ENCODE results near the gene CFI. TPM values are rescaled to one million over a fixed set of nuclear protein-coding genes. Genes with fewer than 3 reads are reported as not detected.

Gene CFI
- not detected for total RNA-seq
- not detected for total RNA-seq (2013)

DNA sequence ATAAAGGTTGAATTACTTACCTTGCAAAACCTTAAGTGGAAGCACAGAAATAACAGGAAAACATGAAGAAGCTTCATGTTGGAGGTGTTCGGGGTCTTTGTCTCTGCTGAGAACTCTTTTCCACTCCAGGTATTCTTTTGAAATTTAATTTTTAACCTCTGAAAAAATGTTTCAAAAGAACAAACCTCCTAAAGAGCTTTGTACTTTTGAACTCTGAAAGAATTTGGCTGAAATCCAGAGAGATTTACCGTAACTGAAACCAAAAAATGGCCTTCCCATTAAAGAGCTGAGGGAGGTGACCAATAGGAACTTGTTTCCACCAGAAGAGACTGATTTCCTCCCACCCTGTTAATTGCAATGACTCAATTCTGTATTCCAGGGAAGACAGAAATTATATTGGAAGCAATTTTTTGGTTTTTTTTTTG is at the start of gene CFI:
Gene CFI, minus strand, starts transcription at position 105 of the 425 bp plus-strand sequence. Its CDS starts 28 bp downstream, at position 77.
- intact Hi-C loops (cut with micrococcal nuclease), result no loop called here
- WGBS (ENCODE audit: insufficient coverage), result 83% methylated on average over 1 of the region's 2 CpGs
- TF ChIP-seq, protein P1, sequence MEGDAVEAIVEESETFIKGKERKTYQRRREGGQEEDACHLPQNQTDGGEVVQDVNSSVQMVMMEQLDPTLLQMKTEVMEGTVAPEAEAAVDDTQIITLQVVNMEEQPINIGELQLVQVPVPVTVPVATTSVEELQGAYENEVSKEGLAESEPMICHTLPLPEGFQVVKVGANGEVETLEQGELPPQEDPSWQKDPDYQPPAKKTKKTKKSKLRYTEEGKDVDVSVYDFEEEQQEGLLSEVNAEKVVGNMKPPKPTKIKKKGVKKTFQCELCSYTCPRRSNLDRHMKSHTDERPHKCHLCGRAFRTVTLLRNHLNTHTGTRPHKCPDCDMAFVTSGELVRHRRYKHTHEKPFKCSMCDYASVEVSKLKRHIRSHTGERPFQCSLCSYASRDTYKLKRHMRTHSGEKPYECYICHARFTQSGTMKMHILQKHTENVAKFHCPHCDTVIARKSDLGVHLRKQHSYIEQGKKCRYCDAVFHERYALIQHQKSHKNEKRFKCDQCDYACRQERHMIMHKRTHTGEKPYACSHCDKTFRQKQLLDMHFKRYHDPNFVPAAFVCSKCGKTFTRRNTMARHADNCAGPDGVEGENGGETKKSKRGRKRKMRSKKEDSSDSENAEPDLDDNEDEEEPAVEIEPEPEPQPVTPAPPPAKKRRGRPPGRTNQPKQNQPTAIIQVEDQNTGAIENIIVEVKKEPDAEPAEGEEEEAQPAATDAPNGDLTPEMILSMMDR (IDR thresholded peaks at IDR 0.05), result no peak

DNA sequence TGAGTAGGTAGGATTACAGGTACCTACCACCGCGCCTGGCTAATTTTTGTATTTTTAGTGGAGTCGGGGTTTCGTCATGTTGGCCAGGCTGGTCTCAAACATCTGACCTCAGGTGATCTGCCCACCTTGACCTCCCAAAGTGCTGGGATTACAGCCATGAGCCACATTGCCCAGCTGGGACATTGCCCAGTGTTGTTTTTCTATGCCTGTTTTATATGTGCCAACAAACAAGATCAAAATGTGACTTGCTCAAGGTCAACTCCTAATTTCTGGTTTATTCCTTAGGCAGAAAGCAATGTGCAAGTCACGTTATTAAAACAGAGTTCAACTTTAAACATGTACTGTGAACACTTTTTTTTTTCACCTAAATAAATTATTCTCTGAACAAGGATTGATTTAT is 48.8 kb upstream of the CFI start:
- TF ChIP-seq, protein P1 (IDR thresholded peaks at IDR 0.05), result no peak
- Histone ChIP-seq H3K4me1 (ENCODE audit: control insufficient read depth, insufficient read depth, low read length) (no peaks in the 10 kb centered on the region), H3K4me3 (ENCODE audit: low read length) (no peak overlapping the region), H3K27me3 (ENCODE audit: control insufficient read depth, insufficient read depth, low read length) (no peaks in the 10 kb centered on the region), H3K9me3 (ENCODE audit: control insufficient read depth, insufficient read depth, low read length) (no peaks in the 10 kb centered on the region), H3K27ac (ENCODE audit: low read length) (no peak overlapping the region), H3K36me3 (ENCODE audit: control insufficient read depth, insufficient read depth, low read length) (no peaks in the 10 kb centered on the region)
- Mint-ChIP-seq H3K4me1 (no peaks in the 10 kb centered on the region), H3K36me3 (no peaks in the 10 kb centered on the region), H3K27ac (no peak overlapping the region), H3K9me3 (no peaks in the 10 kb centered on the region), H3K27me3 (ENCODE audit: low read depth in 2 of 2) (peaks cover 10 to 11% of the 10 kb centered on the region in 2 donors), H3K4me3 (no peak overlapping the region)
- 70% methylated on average over 4 of the region's 5 CpGs for WGBS (ENCODE audit: insufficient coverage)
- no peak for ATAC-seq
- intact Hi-C loops (cut with micrococcal nuclease), result no loop called here
- no peak for DNase-seq

More for the DNA sequence above, at the start of gene CFI:
- Histone ChIP-seq H3K27ac (ENCODE audit: low read length) (no peak within 1 kb of the TSS), H3K9me3 (ENCODE audit: control insufficient read depth, insufficient read depth, low read length) (no peaks in the 10 kb centered on the region), H3K27me3 (ENCODE audit: control insufficient read depth, insufficient read depth, low read length) (no peaks in the 10 kb centered on the region), H3K4me3 (ENCODE audit: low read length) (no peak within 1 kb of the TSS), H3K4me1 (ENCODE audit: control insufficient read depth, insufficient read depth, low read length) (no peaks in the 10 kb centered on the region), H3K36me3 (ENCODE audit: control insufficient read depth, insufficient read depth, low read length) (no peaks in the 10 kb centered on the region)
- Mint-ChIP-seq H3K27me3 (ENCODE audit: low read depth in 2 of 2) (peaks cover 18 to 25% of the 10 kb centered on the region in 2 donors), H3K4me1 (no peaks in the 10 kb centered on the region), H3K9me3 (no peaks in the 10 kb centered on the region), H3K27ac (no peak within 1 kb of the TSS), H3K4me3 (no peak within 1 kb of the TSS), H3K36me3 (no peaks in the 10 kb centered on the region)
- DNase-seq (no peak), ATAC-seq (no peak)

DNA sequence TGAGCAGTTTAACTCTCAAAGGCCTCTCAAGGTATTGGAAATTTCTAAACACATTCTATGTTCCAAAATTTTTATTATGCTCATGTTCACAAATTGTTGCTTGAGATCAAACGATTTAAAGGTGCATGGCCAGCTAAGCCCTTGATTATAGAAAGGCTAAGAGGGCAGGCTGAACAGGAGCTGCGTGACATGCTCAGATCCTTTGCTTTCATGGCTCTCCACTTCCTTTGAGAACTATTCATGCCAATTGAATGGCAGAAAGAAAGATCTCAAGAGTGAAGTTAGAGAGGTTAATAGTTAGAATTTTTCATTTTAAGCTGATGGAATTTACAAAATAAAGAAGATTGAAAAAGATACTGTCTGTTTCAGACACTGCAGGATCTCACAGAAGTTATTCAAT is 46.7 kb upstream of the CFI start:
- no peaks in the 10 kb centered on the region for H3K9me3 ChIP-seq (ENCODE audit: control insufficient read depth, insufficient read depth, low read length)
- no peaks in the 10 kb centered on the region for H3K4me1 Mint-ChIP-seq

More for the DNA sequence above, 46.7 kb upstream of the CFI start:
- ATAC-seq, result no peak
- Histone ChIP-seq H3K36me3 (ENCODE audit: control insufficient read depth, insufficient read depth, low read length) (no peaks in the 10 kb centered on the region), H3K27me3 (ENCODE audit: control insufficient read depth, insufficient read depth, low read length) (no peaks in the 10 kb centered on the region), H3K27ac (ENCODE audit: low read length) (no peak overlapping the region), H3K4me1 (ENCODE audit: control insufficient read depth, insufficient read depth, low read length) (no peaks in the 10 kb centered on the region), H3K4me3 (ENCODE audit: low read length) (no peak overlapping the region)
- Mint-ChIP-seq H3K27me3 (ENCODE audit: low read depth in 2 of 2) (peaks cover 7 to 11% of the 10 kb centered on the region in 2 donors), H3K4me3 (no peak overlapping the region), H3K36me3 (no peaks in the 10 kb centered on the region), H3K9me3 (no peaks in the 10 kb centered on the region), H3K27ac (no peak overlapping the region)
- TF ChIP-seq, protein P1 (IDR thresholded peaks at IDR 0.05), result no peak
- 82% methylated on average over 2 of the region's 2 CpGs for WGBS (ENCODE audit: insufficient coverage)
- no peak for DNase-seq
- intact Hi-C loops (cut with micrococcal nuclease), result no loop called here
